ENCODE data around the gene EEF2K. TPM values are rescaled to one million over a fixed set of nuclear protein-coding genes. Genes with fewer than 3 reads are reported as not detected.

EEF2K gene
- 10 to 100 TPM in 1 of 4 donors, 1 to 10 TPM in 3; 2.4 to 23.5 (median 5.8) TPM for polyA plus RNA-seq
- long read RNA-seq, donor 1 = 0 reads
- long read RNA-seq, donor 2 = 0 reads
- long read RNA-seq, donor 3 = 0 reads
- long read RNA-seq, donor 4 = 0 reads
- long read RNA-seq, donor 5 = 0 reads
- long read RNA-seq, donor 6, full-length matches to known transcripts = 1 of 1 reads
- long read RNA-seq, donor 6, partial matches to known transcripts = 0 of 1 reads
- long read RNA-seq, donor 6, other reads (novel, unspliced or antisense) = 0 of 1 reads
- long read RNA-seq, donor 7, full-length matches to known transcripts = 1 of 1 reads
- long read RNA-seq, donor 7, partial matches to known transcripts = 0 of 1 reads
- long read RNA-seq, donor 7, other reads (novel, unspliced or antisense) = 0 of 1 reads
- long read RNA-seq, donor 8 = 0 reads
- long read RNA-seq, donor 9 = 0 reads
- long read RNA-seq, donor 10, partial matches to known transcripts = 5 of 5 reads
- long read RNA-seq, donor 10, other reads (novel, unspliced or antisense) = 0 of 5 reads

- H3K9me3 ChIP-seq (ENCODE audit: control insufficient read depth in 2 of 2, insufficient read depth in 1 of 2, low read depth in 1 of 2, low read length in 1 of 2) = no peaks in the 10 kb centered on the region
- peaks cover 0 to 21% (median 0%) of the 10 kb centered on the region in 3 donors for H3K36me3 ChIP-seq (ENCODE audit: control insufficient read depth in 3 of 3, insufficient read depth in 2 of 3, low read depth in 1 of 3, low read length in 3 of 3)
- H3K27me3 ChIP-seq (ENCODE audit: control insufficient read depth in 3 of 3, insufficient read depth in 3 of 3, low read length in 3 of 3) = no peaks in the 10 kb centered on the region
- peaks cover 0 to 9% (median 5%) of the 10 kb centered on the region in 3 donors for H3K4me1 ChIP-seq (ENCODE audit: control insufficient read depth in 3 of 3, insufficient read depth in 2 of 3, low read depth in 1 of 3, low read length in 2 of 3)
- no peak for FAIRE-seq
- DNase-seq = peak; percentile 95 to 97
- H3K4me3 ChIP-seq (ENCODE audit: low read depth in 1 of 3, low read length in 3 of 3) = peak within 1 kb of the TSS; percentile 72 to 87 (median 78)
- 0% methylated on average over 49 to 74 of the region's 74 CpGs for WGBS, 3 donors
- H3K27ac ChIP-seq (ENCODE audit: low read depth in 1 of 3, low read length in 2 of 3) = peak within 1 kb of the TSS; percentile 57 to 91 (median 89)
These were observed at the start of gene EEF2K for GRCh38 chr16:22206013-22206841. Gene EEF2K (plus strand): TSS chr16:22206278. CDS start chr16:22225730, 19,452 bp downstream.

- peaks cover 0 to 10% (median 5%) of the 10 kb centered on the region in 3 donors for H3K27me3 ChIP-seq (ENCODE audit: control insufficient read depth in 3 of 3, insufficient read depth in 3 of 3, low read length in 3 of 3)
- H3K4me3 ChIP-seq (ENCODE audit: low read depth in 1 of 3, low read length in 3 of 3) = no peak overlapping the region
- no peak for DNase-seq
- FAIRE-seq = no peak
- no peaks in the 10 kb centered on the region for H3K36me3 ChIP-seq (ENCODE audit: control insufficient read depth in 3 of 3, insufficient read depth in 2 of 3, low read depth in 1 of 3, low read length in 3 of 3)
- no peak overlapping the region for H3K27ac ChIP-seq (ENCODE audit: low read depth in 1 of 3, low read length in 2 of 3)
- no peaks in the 10 kb centered on the region for H3K4me1 ChIP-seq (ENCODE audit: control insufficient read depth in 3 of 3, insufficient read depth in 2 of 3, low read depth in 1 of 3, low read length in 2 of 3)
- H3K9me3 ChIP-seq (ENCODE audit: control insufficient read depth in 2 of 2, insufficient read depth in 1 of 2, low read depth in 1 of 2, low read length in 1 of 2) = peaks cover 0 to under 1% of the 10 kb centered on the region in 2 donors
These were observed 44.7 kb upstream of the EEF2K start for GRCh38 chr16:22161401-22161800.

- no peak within 1 kb of the TSS for H3K27ac ChIP-seq (ENCODE audit: low read depth in 1 of 3, low read length in 2 of 3)
- peak within 1 kb of the TSS in 1 of 3 donors; percentile 22 for H3K4me3 ChIP-seq (ENCODE audit: low read depth in 1 of 3, low read length in 3 of 3)
- FAIRE-seq (no peak), DNase-seq (peak; percentile 45 to 67)
- H3K27me3 ChIP-seq (ENCODE audit: control insufficient read depth in 3 of 3, insufficient read depth in 3 of 3, low read length in 3 of 3) = peaks cover 0 to 10% (median 5%) of the 10 kb centered on the region in 3 donors
- H3K36me3 ChIP-seq (ENCODE audit: control insufficient read depth in 3 of 3, insufficient read depth in 2 of 3, low read depth in 1 of 3, low read length in 3 of 3) = no peaks in the 10 kb centered on the region
- WGBS, 3 donors = 5 to 10% (median 5%) methylated on average over 23 to 40 of the region's 40 CpGs
- H3K4me1 ChIP-seq (ENCODE audit: control insufficient read depth in 3 of 3, insufficient read depth in 2 of 3, low read depth in 1 of 3, low read length in 2 of 3) = no peaks in the 10 kb centered on the region
- H3K9me3 ChIP-seq (ENCODE audit: control insufficient read depth in 2 of 2, insufficient read depth in 1 of 2, low read depth in 1 of 2, low read length in 1 of 2) = peaks cover 0 to 7% of the 10 kb centered on the region in 2 donors
These were observed 44.0 kb upstream of the EEF2K start, which contains the start of gene SDR42E2 for GRCh38 chr16:22161999-22162655. Gene SDR42E2 (plus strand): TSS chr16:22162506. CDS start chr16:22165583, 3,077 bp downstream.

- Histone ChIP-seq H3K4me3 (ENCODE audit: low read depth in 1 of 3, low read length in 3 of 3) (no peak overlapping the region), H3K9me3 (ENCODE audit: control insufficient read depth in 2 of 2, insufficient read depth in 1 of 2, low read depth in 1 of 2, low read length in 1 of 2) (peaks cover 0 to 7% of the 10 kb centered on the region in 2 donors), H3K27me3 (ENCODE audit: control insufficient read depth in 3 of 3, insufficient read depth in 3 of 3, low read length in 3 of 3) (peaks cover 0 to 10% (median 5%) of the 10 kb centered on the region in 3 donors), H3K4me1 (ENCODE audit: control insufficient read depth in 3 of 3, insufficient read depth in 2 of 3, low read depth in 1 of 3, low read length in 2 of 3) (no peaks in the 10 kb centered on the region), H3K27ac (ENCODE audit: low read depth in 1 of 3, low read length in 2 of 3) (no peak overlapping the region), H3K36me3 (ENCODE audit: control insufficient read depth in 3 of 3, insufficient read depth in 2 of 3, low read depth in 1 of 3, low read length in 3 of 3) (no peaks in the 10 kb centered on the region)
- FAIRE-seq = no peak
- 36 to 47% (median 40%) methylated on average over 14 of the region's 14 CpGs for WGBS, 3 donors
- DNase-seq = no peak
These were observed 43.4 kb upstream of the EEF2K start for GRCh38 chr16:22162656-22163009.

- Histone ChIP-seq H3K36me3 (ENCODE audit: control insufficient read depth in 3 of 3, insufficient read depth in 2 of 3, low read depth in 1 of 3, low read length in 3 of 3) (no peaks in the 10 kb centered on the region), H3K4me1 (ENCODE audit: control insufficient read depth in 3 of 3, insufficient read depth in 2 of 3, low read depth in 1 of 3, low read length in 2 of 3) (no peaks in the 10 kb centered on the region), H3K4me3 (ENCODE audit: low read depth in 1 of 3, low read length in 3 of 3) (no peak overlapping the region), H3K27ac (ENCODE audit: low read depth in 1 of 3, low read length in 2 of 3) (no peak overlapping the region), H3K27me3 (ENCODE audit: control insufficient read depth in 3 of 3, insufficient read depth in 3 of 3, low read length in 3 of 3) (peaks cover 0 to 10% (median 5%) of the 10 kb centered on the region in 3 donors), H3K9me3 (ENCODE audit: control insufficient read depth in 2 of 2, insufficient read depth in 1 of 2, low read depth in 1 of 2, low read length in 1 of 2) (peaks cover 0 to 7% of the 10 kb centered on the region in 2 donors)
- WGBS, 3 donors = 66 to 80% (median 75%) methylated on average over 6 of the region's 6 CpGs
- DNase-seq = no peak
- no peak for FAIRE-seq
These were observed 42.3 kb upstream of the EEF2K start for GRCh38 chr16:22163806-22164205.

GRCh38 chr16:22164482-22164881, 41.6 kb upstream of the EEF2K start:
- Histone ChIP-seq H3K9me3 (ENCODE audit: control insufficient read depth in 2 of 2, insufficient read depth in 1 of 2, low read depth in 1 of 2, low read length in 1 of 2) (peaks cover 0 to 7% of the 10 kb centered on the region in 2 donors), H3K27ac (ENCODE audit: low read depth in 1 of 3, low read length in 2 of 3) (no peak overlapping the region), H3K4me1 (ENCODE audit: control insufficient read depth in 3 of 3, insufficient read depth in 2 of 3, low read depth in 1 of 3, low read length in 2 of 3) (no peaks in the 10 kb centered on the region), H3K27me3 (ENCODE audit: control insufficient read depth in 3 of 3, insufficient read depth in 3 of 3, low read length in 3 of 3) (peaks cover 0 to 10% (median 5%) of the 10 kb centered on the region in 3 donors), H3K4me3 (ENCODE audit: low read depth in 1 of 3, low read length in 3 of 3) (no peak overlapping the region), H3K36me3 (ENCODE audit: control insufficient read depth in 3 of 3, insufficient read depth in 2 of 3, low read depth in 1 of 3, low read length in 3 of 3) (no peaks in the 10 kb centered on the region)
- WGBS, 3 donors = 87 to 91% (median 89%) methylated on average over 5 of the region's 5 CpGs
- DNase-seq (no peak), FAIRE-seq (no peak)

- Histone ChIP-seq H3K9me3 (ENCODE audit: control insufficient read depth in 2 of 2, insufficient read depth in 1 of 2, low read depth in 1 of 2, low read length in 1 of 2) (peaks cover 0 to 7% of the 10 kb centered on the region in 2 donors), H3K4me3 (ENCODE audit: low read depth in 1 of 3, low read length in 3 of 3) (no peak overlapping the region), H3K27ac (ENCODE audit: low read depth in 1 of 3, low read length in 2 of 3) (no peak overlapping the region), H3K4me1 (ENCODE audit: control insufficient read depth in 3 of 3, insufficient read depth in 2 of 3, low read depth in 1 of 3, low read length in 2 of 3) (no peaks in the 10 kb centered on the region), H3K36me3 (ENCODE audit: control insufficient read depth in 3 of 3, insufficient read depth in 2 of 3, low read depth in 1 of 3, low read length in 3 of 3) (no peaks in the 10 kb centered on the region), H3K27me3 (ENCODE audit: control insufficient read depth in 3 of 3, insufficient read depth in 3 of 3, low read length in 3 of 3) (peaks cover 0 to 10% (median 5%) of the 10 kb centered on the region in 3 donors)
- FAIRE-seq (no peak), DNase-seq (no peak)
- 90 to 92% (median 91%) methylated on average over 16 of the region's 16 CpGs for WGBS, 3 donors
These were observed 40.4 kb upstream of the EEF2K start for GRCh38 chr16:22165508-22166285.

Measured in small intestine (tissue), 16 donors.